Astrocyte of the hippocampus (primary cell): ENCODE results near the gene XPC.

Experiments
- DNase-seq: peaks from one replicate; pipeline ENCODE4 v3.0.0; 2011; ENCODE audit warnings: low read depth, low spot score

XPC gene

DNA sequence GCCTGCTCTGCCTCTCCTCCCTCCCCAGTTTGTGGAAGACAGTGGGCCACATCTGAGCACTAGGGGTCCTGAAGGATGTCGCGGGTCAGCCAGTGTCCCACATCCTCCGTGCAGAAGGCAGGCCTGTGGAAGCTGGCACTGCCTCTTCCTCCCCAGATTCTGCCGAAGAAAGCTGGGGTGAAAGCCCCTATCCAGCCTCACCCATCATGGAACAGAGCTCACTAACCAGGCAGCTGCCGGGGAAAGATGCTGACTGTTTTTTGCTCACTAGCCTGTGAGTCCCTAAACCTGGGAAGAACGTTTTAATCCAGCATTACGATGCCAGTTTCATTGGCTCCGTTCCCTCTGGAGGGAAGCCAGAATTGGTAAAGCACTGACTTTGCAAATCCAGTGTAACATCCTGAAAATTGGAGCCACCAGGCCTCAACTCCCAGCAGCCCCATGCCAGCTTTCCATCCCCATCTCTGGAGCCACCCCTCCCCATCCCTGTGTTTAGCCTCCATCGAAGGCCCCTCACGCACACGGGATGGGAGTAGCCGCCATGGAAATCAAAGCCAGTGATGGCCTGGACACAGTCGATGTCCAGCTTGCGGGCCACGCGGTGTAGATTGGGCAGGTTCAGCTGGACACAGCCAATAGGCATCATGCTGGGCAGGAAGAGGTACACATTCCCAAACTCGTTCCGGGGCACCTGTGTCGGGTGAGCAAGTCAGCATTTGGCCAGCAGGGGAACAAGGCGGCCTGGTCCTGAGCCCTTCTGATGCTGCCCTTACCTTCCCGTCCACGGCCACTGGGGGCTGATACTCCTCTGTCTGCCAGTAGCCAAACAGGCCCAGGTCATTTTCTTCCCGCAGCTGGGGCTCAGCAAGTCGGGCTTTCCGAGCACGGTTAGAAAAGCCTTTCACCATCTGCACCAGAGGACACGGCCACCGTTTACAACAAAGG is 30.1 kb downstream of the XPC start:
- no peak for DNase-seq

- DNase-seq: no peak
Observed at GRCh38 chr3:14147617-14148016, 30.8 kb downstream of the XPC start.

DNA sequence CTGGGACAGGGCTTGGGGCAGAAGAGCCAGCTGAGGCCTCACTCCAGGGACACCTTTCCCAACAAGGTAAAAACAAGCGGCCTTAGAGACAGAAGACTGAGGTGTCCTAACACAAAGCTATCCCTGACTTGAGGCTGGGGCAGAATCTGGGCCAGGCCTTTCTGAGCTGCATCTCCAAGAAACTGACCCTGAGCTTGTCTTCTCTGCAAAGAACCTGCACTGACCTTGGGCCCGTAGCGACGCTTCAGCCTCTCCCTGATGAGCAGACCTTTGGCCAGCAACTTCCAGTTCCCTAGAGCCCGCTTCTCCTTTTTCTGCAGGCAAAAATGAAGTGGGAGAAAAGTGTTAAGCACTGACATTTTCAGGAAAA is 31.4 kb downstream of the XPC start:
- no peak for DNase-seq

DNA sequence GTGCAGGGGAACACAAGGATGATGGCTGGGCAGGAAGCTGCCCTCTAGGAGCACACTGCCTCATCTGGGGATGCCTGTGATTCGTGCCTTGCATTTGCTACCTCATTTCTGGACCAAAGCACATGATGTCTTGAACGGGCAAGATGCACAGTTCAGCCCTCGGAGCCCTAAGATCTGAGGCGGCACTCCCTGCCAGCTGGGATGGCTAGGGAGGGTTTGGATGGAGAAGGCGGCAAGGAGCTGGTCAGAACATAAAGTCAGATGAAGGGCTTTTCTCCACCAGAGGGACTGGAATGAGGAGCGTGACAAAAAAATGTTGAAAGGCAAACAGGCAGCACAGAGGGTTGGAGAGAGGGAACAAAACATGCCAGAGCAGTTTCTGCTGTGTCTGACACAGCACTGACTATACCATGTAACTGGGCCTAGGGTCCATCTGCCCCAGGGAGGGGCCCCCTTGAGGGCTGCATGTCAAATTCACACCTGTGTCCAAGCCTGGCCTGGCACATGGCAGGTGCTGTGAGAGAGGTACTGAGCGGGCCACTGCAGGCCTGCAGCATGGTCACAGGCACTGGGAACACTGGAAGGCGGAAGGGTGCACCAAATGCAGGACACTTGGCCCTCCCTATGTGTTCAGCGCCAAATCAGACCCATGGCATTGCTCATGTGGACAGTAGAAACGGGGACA is 31.9 kb downstream of the XPC start:
- DNase-seq: no peak

DNA sequence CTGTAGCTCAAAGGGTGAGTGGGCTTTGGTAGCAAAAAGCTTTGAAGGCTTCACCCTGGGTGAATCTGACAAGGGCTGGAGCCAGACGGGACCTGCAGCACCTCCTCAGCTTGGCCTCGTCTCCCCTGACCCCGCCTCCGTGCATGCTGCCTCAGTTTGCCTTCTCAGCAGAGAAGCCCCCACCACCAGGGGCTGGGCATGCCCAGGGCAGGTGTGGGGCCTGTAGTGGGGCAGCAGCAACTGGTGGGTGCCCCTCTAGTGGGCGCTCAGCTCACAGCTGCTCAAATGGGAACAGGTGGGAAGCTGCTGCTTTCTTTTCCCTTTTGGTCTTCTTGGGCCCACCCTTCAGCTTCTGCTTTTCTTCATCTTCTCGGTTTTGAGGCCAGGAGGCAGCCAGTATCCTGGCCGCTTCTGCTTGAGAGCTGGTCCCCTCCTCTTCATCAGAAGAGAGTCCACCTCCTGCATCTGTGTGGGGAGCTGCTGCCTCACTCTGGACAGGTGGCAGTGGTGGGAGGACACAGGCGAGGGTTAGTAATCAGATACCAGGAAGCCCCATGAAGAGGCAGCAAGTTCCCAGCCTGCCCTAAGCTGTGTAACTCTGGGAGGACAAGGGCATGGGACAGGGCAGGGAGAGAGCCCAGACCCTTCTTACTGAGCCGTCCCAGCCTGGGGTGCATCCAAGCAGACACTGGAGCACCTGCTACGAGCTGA is 32.6 kb downstream of the XPC start:
- DNase-seq: no peak

GRCh38 chr3:14145236-14145635 is 33.2 kb downstream of the XPC start:
- peak; percentile 67 for DNase-seq

GRCh38 chr3:14144423-14145075 is 33.9 kb downstream of the XPC start:
- peak; percentile 97 for DNase-seq

DNA sequence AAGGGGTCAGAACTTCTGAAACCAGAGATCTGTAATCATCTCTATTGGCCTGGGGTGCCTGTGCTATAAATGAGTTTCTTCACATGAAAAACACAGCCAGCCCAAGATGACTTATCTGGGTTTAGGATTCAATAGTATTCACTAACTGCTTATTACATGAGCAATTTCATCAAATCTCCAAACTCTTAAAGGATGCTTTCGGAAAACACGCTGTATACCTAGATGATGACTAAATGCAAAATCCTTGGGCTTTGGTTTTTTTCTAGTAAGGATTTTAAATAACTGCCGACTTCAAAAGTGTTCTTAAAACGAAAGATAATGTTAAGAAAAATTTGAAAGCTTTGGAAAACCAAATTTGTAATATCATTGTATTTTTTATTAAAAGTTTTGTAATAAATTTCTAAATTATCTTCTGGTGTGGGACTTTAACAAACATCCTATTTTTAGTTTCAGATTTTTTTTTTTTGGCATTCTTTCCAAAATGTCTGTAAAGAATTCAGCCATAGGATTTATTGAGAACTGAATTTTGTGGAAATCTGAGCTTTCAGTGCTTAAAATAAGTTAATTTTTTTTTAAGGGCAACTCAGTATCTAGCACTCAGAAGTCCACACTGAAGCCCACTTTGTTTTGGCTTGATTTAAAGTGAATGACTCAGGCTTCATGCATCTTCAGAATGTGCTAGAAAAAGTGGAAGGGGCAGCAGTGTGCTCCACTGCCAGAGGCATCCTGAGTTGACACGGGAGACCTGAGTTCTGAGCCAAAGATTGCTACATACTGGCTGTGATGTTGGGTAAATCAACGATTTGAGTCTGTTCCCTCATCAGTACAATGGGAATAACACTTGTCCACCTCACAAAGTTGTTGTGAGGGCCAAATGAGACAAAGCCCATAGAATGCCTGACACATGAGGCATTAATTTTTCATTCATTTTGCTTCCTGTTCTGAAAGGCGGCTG is 34.9 kb downstream of the XPC start:
- DNase-seq: peak; percentile 95

DNA sequence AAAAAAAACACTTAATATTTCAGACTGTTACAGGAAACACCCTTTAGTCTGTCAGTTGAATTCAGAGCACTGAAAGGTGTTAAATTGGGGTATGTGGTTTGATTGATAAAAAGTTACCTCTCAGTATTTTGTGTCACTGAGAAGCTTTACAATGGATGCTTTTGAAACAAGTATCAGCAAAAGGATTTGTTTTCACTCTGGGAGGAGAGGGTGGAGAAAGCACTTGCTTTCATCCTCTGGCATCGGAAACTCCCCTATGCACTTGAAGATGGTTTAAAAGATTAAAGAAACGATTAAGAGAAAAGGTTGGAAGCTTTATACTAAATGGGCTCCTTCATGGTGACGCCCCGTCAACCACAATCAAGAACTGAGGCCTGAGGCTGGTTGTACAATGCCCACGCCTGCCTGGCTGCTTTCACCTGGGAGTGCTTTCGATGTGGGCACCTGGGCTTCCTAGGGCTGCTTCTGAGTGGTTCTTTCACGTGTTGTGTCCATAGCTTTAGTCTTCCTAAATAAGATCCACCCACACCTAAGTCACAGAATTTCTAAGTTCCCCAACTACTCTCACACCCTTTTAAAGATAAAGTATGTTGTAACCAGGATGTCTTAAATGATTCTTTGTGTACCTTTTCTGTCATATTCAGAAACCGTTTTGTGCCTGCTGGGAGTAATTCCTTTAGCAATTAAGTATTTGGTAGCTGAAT is 35.7 kb downstream of the XPC start:
- no peak for DNase-seq

- DNase-seq: no peak
Observed at GRCh38 chr3:14141602-14142341, 36.6 kb downstream of the XPC start.

- no peak for DNase-seq
Observed at GRCh38 chr3:14141144-14141543, 37.3 kb downstream of the XPC start.

DNA sequence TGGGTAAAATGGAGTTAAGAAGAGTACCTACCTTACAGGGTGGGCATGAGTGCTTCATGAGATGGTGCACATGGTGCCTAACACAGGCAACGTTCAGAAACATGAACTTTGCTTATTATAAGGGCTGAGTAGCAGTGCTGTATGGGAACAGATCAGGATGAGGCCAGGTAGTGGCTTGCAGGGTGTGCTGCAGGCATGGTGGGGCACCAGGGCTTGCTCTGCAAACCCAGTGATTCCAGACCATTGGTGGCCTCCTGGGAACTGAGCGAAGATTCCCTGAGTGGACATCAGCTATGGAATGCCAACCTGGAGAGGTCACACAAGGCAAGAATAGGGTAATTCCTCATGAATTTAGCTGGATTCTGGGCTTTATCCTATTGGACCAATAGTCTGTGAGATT is 37.7 kb downstream of the XPC start:
- no peak for DNase-seq

DNA sequence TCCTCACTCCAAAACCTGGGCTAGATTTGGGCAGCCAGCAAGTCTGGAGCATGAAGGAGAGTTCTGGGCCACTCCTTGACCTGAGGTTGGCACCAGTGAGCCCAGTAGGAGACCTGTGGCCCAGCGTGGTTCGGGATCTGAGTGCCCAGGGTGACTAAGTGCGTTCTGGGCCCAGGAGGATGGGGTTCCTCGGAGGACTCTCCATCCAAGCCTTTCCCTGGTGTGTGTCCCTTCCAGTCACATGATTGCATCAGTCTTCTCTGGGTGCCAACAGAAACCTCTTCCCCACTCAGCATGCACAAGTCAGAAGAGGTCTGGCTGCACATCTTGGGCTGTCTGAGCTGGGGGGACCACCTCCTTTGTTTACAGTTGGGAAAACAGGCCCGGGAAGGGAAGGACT is 38.6 kb downstream of the XPC start:
- DNase-seq: no peak

GRCh38 chr3:14138878-14139655 is 39.3 kb downstream of the XPC start:
- no peak for DNase-seq

- no peak for DNase-seq
Observed at GRCh38 chr3:14138109-14138877, 40.1 kb downstream of the XPC start.

- no peak for DNase-seq
Observed at GRCh38 chr3:14137445-14137844, 41.0 kb downstream of the XPC start.

DNA sequence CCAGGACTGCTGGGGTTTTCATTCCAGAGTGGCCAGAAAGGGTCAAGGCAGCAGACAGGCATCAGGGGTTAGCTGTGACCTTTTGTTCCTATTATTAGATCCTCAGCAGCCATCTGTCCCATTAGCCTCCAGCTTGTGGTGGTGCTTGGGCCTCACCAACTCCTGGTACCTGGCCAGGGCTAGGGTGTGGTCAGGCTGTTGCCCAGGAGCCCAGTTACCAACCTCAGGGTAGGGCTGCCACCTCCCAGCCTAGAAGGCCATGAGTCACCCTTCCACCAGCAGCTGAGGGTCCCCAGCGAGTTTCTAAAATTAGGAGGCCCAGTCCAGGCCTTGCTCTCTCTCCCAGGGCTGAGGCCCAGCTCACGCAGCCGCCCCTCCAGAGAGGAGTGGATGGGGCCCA is 41.4 kb downstream of the XPC start:
- DNase-seq: peak; percentile 41

DNA sequence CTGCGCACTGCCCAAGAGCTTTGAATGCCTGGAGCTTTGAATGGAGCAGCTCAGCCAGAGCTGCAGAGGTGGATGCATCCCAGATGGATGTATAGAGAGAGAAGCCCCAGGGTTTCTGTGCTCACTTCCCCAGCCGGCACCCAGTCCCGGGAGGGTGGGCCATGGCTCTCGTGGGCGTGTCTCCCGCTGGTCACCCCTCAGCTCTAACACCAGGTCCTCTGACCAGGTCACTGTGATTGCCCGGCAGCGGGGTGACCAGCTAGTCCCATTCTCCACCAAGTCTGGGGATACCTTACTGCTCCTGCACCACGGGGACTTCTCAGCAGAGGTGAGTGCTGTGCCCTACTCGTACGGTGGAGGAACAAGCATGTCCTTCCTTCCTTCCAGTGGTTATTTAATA is 42.8 kb downstream of the XPC start:
- no peak for DNase-seq
